Endothelial cell of umbilical vein (primary cell): Measurements from ENCODE around the gene ASB11. TPM values are rescaled to one million over a fixed set of nuclear protein-coding genes. Genes with fewer than 3 reads are reported as not detected.

ENCODE experiments used
- BruUV-seq: library from RNA; stranded (reverse); fragments of 400-500 nt; replicated peaks from 2 replicates; lab custom pipeline; 2021; lab: Mats Ljungman, UMichigan
- CTCF ChIA-PET: fragments of 300-600, 350-600 bp; sonication (Branson Sonifier 250); formaldehyde crosslinking; loops from one replicate; lab custom pipeline; 2021; ENCODE audit warnings: antibody characterized with exemption, inconsistent platforms; lab: Charles Lee
- POLR2A ChIA-PET: fragments of 300-600, 350-600 bp; sonication (Branson Sonifier 250); formaldehyde crosslinking; loops from one replicate; lab custom pipeline; 2021; ENCODE audit warnings: antibody characterized with exemption, inconsistent platforms; lab: Charles Lee
- DNase-seq: peaks from one replicate; pipeline ENCODE4 v3.0.0-alpha.2; 2011; ENCODE audit warnings: low read depth, low spot score
- FAIRE-seq: peaks from 2 replicates; lab custom pipeline; 2011; peaks lifted over from hg19 to GRCh38; lab: Jason Lieb, UNC
- H2AFZ ChIP-seq: 2 replicates; pipeline ENCODE4 v1.6.0; 2012; ENCODE audit warnings: low read depth, low read length, control low read depth, inconsistent platforms
- H3K27ac ChIP-seq: 2 replicates; pipeline ENCODE4 v1.5.1; 2011; ENCODE audit warnings: low read depth, mild to moderate bottlenecking, control low read depth, low read length, moderate library complexity; ENCODE audit not compliant: insufficient read depth
- H3K27me3 ChIP-seq, 2 experiments: 2 replicates each; pipeline versions ENCODE4 v1.6.0 to v1.6.1; 2011; ENCODE audit warnings: low read length in 2 of 2, mixed read lengths in 1 of 2; ENCODE audit not compliant: control insufficient read depth in 2 of 2, insufficient read depth in 2 of 2
- H3K36me3 ChIP-seq, 2 experiments: 2 replicates in 1 of 2; 3 replicates in 1 of 2; pipeline ENCODE4 v1.5.1; 2011; ENCODE audit warnings: low read length in 2 of 2, mild to moderate bottlenecking in 1 of 2, moderate library complexity in 1 of 2; ENCODE audit not compliant: control insufficient read depth in 2 of 2, insufficient read depth in 2 of 2; ENCODE audit errors: extremely low read depth in 1 of 2
- H3K4me1 ChIP-seq: 3 replicates; pipeline ENCODE4 v1.5.1; 2011; ENCODE audit warnings: mild to moderate bottlenecking, low read length; ENCODE audit not compliant: control insufficient read depth, insufficient read depth; ENCODE audit errors: extremely low read depth
- H3K4me2 ChIP-seq: 2 replicates; pipeline ENCODE4 v1.6.1; 2011; ENCODE audit warnings: low read length, control low read depth, mixed read lengths; ENCODE audit not compliant: insufficient read depth
- H3K4me3 ChIP-seq, 3 experiments: fragments of 200-600 bp in 1 of 3; sonication (generic), shearing (Covaris generic) in 1 of 3; replicated peaks in 1 of 3; 2 replicates each; pipeline ENCODE4 v1.5.1; 2011 to 2016; ENCODE audit warnings: control low read depth in 3 of 3, low read length in 3 of 3, mild to moderate bottlenecking in 2 of 3, inconsistent platforms in 1 of 3, low read depth in 1 of 3, moderate library complexity in 1 of 3; ENCODE audit not compliant: insufficient read depth in 1 of 3
- H3K79me2 ChIP-seq: 2 replicates; pipeline ENCODE4 v1.6.0; 2012; ENCODE audit warnings: low read length, inconsistent platforms; ENCODE audit not compliant: control insufficient read depth, insufficient read depth
- H3K9ac ChIP-seq: replicated peaks from 2 replicates; pipeline ENCODE3; 2011; ENCODE audit warnings: low read length, control low read depth; ENCODE audit not compliant: insufficient read depth; ENCODE audit errors: extremely low read depth
- H3K9me1 ChIP-seq: replicated peaks from 3 replicates; pipeline ENCODE4 v1.6.0; 2011; ENCODE audit warnings: mild to moderate bottlenecking, low read length; ENCODE audit not compliant: control insufficient read depth, insufficient read depth; ENCODE audit errors: extremely low read depth
- H3K9me3 ChIP-seq: replicated peaks from 2 replicates; pipeline ENCODE4 v1.5.1; 2012; ENCODE audit warnings: low read length, inconsistent platforms; ENCODE audit not compliant: control insufficient read depth, insufficient read depth
- H4K20me1 ChIP-seq: replicated peaks from 2 replicates; pipeline ENCODE3; 2011; ENCODE audit warnings: mild to moderate bottlenecking, low read length; ENCODE audit not compliant: control insufficient read depth, insufficient read depth; ENCODE audit errors: extremely low read depth
- EZH2 ChIP-seq: IDR thresholded peaks from 2 replicates; pipeline ENCODE4 v1.6.1; 2012; ENCODE audit warnings: borderline replicate concordance, low read depth, mild to moderate bottlenecking, moderate library complexity, low read length, inconsistent platforms; ENCODE audit not compliant: severe bottlenecking
- FOS ChIP-seq: IDR thresholded peaks from 2 replicates; pipeline ENCODE4 v1.6.1; 2011; ENCODE audit warnings: mild to moderate bottlenecking, low read length, moderate library complexity, borderline replicate concordance; ENCODE audit not compliant: insufficient read depth
- GATA2 ChIP-seq: IDR thresholded peaks from 2 replicates; pipeline ENCODE4 v1.7.0; 2011; ENCODE audit warnings: low read depth, mild to moderate bottlenecking, moderate library complexity, mixed read lengths, low read length; ENCODE audit not compliant: insufficient read length, insufficient read depth
- JUN ChIP-seq: IDR thresholded peaks from 2 replicates; pipeline ENCODE4 v1.6.1; 2011; ENCODE audit warnings: borderline replicate concordance, low read depth; ENCODE audit not compliant: insufficient read length, insufficient read depth
- MYC ChIP-seq: IDR thresholded peaks from one replicate; pipeline ENCODE4 v1.6.1; 2011; ENCODE audit warnings: mild to moderate bottlenecking, low read depth, low read length
- POLR2A ChIP-seq: IDR thresholded peaks from 2 replicates; pipeline ENCODE4 v1.6.1; 2012; ENCODE audit warnings: low read depth, mild to moderate bottlenecking, control low read depth, low read length
- POLR2AphosphoS5 ChIP-seq: IDR thresholded peaks from 2 replicates; pipeline ENCODE4 v1.6.1; 2012; ENCODE audit warnings: low read depth, mild to moderate bottlenecking, control low read depth, low read length, moderate library complexity; ENCODE audit not compliant: insufficient read depth
- dilution Hi-C: fragments of 300-500 bp; cut with MboI; formaldehyde crosslinking; loops from one replicate; pipeline ENCODE4 v1.15.0; 2019; ENCODE audit warnings: low sequenced_read_pairs; ENCODE audit not compliant: extremely low pct_ligation_motif_present
- intact Hi-C: fragments of 100-400 bp; cut with micrococcal nuclease; formaldehyde crosslinking; loops from one replicate; pipeline ENCODE4 v1.10.0; 2022
- polyA plus RNA-seq, 4 experiments: library from polyadenylated mRNA; depleted of rRNA in 3 of 4; stranded (reverse) in 3 of 4; unstranded in 1 of 4; fragments of >200 nt; gene quantifications; 2 replicates each; pipeline versions ENCODE4 v1.2.1 to v1.2.3, GENCODE V29; 2011 to 2012; ENCODE audit warnings: missing spikeins in 1 of 4
- total RNA-seq: library from RNA; stranded (reverse); gene quantifications from 2 replicates; pipeline ENCODE4 v1.2.3, GENCODE V29; 2021
- TF ChIP-seq, protein P1 (sequence below), 2 donors: IDR thresholded peaks; 1 replicate in 1 of 2; 2 replicates in 1 of 2; pipeline ENCODE4 v1.5.1; 2011; ENCODE audit warnings: low read length in 2 of 2, mild to moderate bottlenecking in 2 of 2, moderate library complexity in 2 of 2, control low read depth in 1 of 2, inconsistent platforms in 1 of 2, low read depth in 1 of 2; ENCODE audit not compliant: insufficient read depth in 1 of 2; ENCODE audit errors: extremely low read depth in 1 of 2
- TF ChIP-seq, protein P2 (sequence below): IDR thresholded peaks from 2 replicates; pipeline ENCODE4 v1.6.1; 2011; ENCODE audit not compliant: insufficient read depth, insufficient read length

ASB11 gene
- total and polyA plus RNA-seq, 2 donors (not counting 3 experiments of a cell fraction or from before 2014, with no cell fraction given): 0.06 to 0.15 TPM

DNA sequence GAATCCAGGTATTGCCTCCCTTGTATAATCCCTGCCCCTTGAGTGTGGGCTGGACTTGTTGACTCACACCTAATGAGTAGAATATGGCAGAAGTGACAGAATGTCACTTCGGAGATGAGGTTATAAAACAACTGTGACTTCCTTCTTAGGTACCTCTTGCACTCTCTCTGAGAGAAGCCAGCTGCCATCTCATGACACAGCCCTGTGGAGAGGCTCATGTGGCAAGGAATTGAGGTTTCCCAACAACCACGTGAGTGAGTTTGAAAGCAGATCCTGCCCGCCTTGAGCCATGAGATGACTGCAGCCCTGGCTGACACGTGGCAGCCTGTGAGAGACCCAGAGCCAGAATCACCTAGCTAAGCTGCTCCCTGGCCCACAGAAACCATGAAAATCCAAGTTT lies 13.5 kb downstream of the ASB11 start:
- no peaks in the 10 kb centered on the region for H3K79me2 ChIP-seq
- H3K27me3 ChIP-seq: no peaks in the 10 kb centered on the region
- dilution Hi-C loops (no loop called here), intact Hi-C loops (loop anchor here (2.0 to 5.0 kb wide), 2 partner anchors 85 to 167 kb away; no protein-coding TSS in a partner anchor)
- TF ChIP-seq JUN (no peak), MYC (no peak), GATA2 (no peak), FOS (no peak), POLR2A (no peak), POLR2AphosphoS5 (no peak), EZH2 (no peak)
- TF ChIP-seq, protein P1, sequence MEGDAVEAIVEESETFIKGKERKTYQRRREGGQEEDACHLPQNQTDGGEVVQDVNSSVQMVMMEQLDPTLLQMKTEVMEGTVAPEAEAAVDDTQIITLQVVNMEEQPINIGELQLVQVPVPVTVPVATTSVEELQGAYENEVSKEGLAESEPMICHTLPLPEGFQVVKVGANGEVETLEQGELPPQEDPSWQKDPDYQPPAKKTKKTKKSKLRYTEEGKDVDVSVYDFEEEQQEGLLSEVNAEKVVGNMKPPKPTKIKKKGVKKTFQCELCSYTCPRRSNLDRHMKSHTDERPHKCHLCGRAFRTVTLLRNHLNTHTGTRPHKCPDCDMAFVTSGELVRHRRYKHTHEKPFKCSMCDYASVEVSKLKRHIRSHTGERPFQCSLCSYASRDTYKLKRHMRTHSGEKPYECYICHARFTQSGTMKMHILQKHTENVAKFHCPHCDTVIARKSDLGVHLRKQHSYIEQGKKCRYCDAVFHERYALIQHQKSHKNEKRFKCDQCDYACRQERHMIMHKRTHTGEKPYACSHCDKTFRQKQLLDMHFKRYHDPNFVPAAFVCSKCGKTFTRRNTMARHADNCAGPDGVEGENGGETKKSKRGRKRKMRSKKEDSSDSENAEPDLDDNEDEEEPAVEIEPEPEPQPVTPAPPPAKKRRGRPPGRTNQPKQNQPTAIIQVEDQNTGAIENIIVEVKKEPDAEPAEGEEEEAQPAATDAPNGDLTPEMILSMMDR (IDR thresholded peaks at IDR 0.05; ENCODE audit: extremely low read depth in 1 of 2, insufficient read depth in 1 of 2, low read depth in 1 of 2, low read length in 2 of 2): no peak
- TF ChIP-seq, protein P2, sequence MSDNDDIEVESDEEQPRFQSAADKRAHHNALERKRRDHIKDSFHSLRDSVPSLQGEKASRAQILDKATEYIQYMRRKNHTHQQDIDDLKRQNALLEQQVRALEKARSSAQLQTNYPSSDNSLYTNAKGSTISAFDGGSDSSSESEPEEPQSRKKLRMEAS: no peak
- no peaks in the 10 kb centered on the region for H3K9me3 ChIP-seq
- POLR2A ChIA-PET: no interaction called here
- peaks cover 21% of the 10 kb centered on the region for H3K4me1 ChIP-seq
- no TSS peak for BruUV-seq
- CTCF ChIA-PET: interaction anchor here (1.2 kb wide), 1 partner anchor 47 kb away, joined by 3 read pairs; no protein-coding TSS in a partner anchor
- no peak overlapping the region for H2AFZ ChIP-seq
- DNase-seq (no peak), FAIRE-seq (no peak)
- no peaks in the 10 kb centered on the region for H3K9me1 ChIP-seq
- H3K4me3 ChIP-seq: no peak overlapping the region
- no peaks in the 10 kb centered on the region for H4K20me1 ChIP-seq
- H3K4me2 ChIP-seq: no peak overlapping the region
- no peak overlapping the region for H3K27ac ChIP-seq
- no peaks in the 10 kb centered on the region for H3K36me3 ChIP-seq
- no peak overlapping the region for H3K9ac ChIP-seq
